Measurements from ENCODE around the gene VPS8.

VPS8 gene

DNA sequence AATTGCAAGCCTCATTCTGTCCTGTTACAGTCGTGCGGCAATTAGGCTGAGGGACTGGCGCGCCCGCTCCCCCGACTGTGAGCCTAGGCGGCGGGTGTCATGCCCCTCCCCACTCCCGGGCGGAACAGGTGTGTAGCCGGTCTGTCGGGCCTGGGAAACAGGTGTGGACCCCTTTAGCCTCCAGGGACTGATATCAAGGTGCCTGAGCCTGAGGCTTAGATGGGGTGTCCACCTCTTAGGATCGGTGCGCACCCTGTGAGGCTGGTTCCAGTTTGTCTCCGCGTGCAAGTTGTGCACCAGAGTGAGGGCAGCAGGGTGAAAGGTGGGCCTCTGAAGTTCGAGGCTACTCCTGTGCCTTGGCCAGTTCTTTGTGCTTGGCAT is 686 bp downstream of the VPS8 start:
- DNase-seq = no peak

GRCh38 chr3:184813357-184813756 is 1.4 kb downstream of the VPS8 start:
- no peak for DNase-seq

DNA sequence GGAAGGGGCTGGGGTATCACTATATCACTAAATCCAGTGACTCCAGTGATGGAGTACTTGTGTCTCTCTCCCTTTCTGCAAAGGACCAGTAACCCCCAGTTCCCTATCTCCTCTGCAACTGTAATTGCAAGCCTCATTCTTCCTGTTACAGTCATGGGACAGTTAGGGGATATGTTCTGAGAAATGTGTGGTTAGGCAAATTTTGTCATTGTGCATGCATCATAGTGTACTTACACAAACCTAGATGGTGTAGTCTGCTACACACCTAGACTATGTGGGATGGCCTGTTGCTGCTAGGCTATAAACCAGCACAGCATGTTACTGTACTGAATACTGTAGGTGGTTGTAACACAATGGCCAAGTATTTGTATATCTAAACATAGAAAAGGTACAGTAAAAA is 2.2 kb downstream of the VPS8 start:
- no peak for DNase-seq

DNA sequence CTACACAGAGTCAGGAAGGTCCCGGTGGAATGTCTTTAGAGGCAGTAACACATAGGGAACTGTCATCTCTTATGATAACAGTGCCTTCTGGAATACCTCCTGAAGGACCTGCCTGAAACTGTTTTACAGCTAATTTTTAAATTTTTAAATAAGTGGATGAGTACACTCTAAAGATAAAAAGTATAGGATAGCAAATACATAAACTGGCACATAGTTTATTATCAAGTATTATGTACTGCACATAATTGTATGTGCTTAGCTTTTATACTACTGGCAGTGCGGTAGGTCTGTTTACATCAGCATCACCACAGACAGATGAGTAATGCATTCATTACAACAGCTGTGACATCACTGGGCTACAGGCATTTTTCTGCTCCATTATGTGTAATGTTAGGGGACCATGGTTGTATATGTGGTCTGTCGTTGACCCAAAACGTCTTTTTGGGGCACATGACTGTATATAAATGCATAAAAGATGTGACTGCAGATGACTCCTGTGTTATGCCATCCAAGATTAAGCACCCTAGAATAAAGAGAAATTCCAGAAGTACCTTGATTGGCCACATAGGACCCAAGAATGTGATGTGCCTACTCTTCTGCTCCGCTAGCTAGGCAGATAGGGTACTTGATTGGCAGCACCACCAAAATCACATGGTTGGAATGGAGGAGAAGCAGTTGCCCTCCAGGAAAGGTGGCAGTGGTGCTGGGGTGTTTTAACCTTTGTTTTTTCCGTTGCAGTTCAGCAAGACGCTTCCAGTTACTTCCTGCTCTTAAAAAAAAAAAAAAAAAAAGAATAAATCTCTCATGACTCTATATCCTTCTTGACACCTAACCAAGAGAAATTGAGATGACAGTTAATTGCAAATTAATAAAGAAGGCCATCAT is 3.3 kb downstream of the VPS8 start:
- DNase-seq = no peak

DNA sequence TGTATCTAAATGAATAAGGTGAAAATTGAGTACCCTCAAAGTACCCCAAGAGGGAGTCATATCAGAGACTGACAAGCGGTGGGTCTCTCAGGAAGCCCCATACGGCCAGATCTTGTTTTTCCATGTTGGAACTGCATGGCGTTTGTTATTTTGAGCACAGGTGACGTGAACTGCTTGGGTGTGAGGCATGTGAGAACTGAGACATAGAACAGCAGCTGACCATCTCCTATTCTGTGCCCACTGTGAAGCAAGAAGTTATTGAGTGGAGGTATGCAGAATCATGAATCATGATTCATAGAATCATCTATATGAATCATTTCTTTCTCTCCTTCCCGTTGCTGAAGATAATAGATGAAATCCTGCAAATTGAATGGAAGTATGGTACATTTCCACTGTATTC is 4.6 kb downstream of the VPS8 start:
- no peak for DNase-seq

DNA sequence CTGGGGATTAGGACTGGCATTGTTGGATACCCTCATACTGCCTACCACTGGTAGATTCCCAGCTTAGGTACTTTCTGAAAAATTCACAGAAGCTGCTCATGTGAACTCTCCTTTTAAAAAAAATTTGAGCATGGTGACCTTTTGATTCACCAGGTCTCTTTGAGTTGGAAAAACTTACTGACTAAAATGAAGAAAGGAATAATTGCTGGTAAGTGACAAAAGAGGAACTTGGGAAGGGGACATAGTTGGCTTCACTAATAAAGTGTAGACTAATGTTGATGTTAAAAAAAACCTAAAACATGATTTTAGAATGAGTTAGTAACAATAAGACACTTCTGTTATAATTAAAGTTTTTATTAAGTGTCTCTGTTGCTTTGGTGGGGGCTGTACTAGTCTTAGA is 8.6 kb downstream of the VPS8 start:
- no peak for DNase-seq

DNA sequence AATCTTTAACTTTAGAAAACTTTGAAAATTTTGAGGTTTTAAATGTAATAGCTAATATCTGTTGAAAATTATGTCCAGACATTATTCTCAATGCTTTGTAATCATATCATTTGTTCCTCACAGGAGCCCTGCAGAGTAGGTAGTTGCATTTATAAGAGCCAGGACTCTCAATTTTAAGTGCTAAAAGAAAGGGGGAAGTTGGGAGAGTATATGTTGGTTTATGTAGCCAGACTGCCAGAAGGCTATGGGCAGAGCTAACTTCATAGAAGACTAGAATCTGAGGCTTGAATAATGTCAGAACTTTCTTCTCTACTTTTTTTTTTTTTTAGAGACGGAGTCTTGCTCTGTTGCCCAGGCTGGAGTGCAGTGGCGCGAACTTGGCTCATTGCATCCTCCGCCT is 9.1 kb downstream of the VPS8 start:
- DNase-seq = no peak

GRCh38 chr3:184822081-184822480 is 10.1 kb downstream of the VPS8 start:
- DNase-seq = no peak

DNA sequence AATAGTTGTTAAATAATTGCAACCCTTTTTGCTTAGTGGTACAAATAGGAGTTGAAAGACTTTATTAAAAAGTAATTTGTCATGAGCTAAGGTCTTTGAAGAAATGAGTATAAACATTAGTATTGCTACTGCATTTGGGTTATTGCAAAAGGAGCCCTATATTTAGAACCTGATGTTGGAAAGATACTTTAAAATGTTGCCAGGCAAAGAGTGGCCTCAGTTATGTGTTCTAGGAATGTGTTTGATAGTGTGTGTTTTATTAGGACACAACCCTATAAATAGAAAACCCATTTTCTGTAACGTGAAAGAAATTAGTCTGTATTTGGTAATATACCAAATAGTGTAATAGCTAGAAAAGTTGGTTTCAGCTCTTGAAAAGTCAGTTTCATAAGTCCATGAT is 10.7 kb downstream of the VPS8 start:
- DNase-seq = no peak

DNA sequence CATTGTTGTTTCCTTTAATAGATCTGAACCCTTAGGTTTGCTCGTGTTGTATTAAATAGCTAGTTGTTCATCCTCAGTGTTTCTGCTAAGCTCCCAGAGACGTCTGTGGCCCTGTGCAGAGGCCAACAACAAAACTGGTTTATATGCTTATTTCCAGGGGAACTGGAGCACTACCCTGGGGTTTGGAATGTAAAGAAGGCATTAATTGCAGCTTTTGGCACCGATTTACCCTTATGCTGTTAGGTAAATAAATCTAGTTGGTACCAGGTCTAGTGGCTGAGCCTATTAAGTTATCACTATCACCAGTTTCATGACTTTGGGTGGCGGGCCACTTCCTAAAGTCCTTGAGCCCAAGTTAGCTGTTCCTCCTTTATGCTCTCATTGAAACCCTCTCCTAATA is 12.0 kb downstream of the VPS8 start:
- no peak for DNase-seq

GRCh38 chr3:184825121-184825820 is 13.3 kb downstream of the VPS8 start:
- DNase-seq = no peak

- no peak for DNase-seq
Observed at GRCh38 chr3:184827572-184827971, 15.6 kb downstream of the VPS8 start.

- no peak for DNase-seq
Observed at GRCh38 chr3:184832044-184832443, 20.1 kb downstream of the VPS8 start.

DNA sequence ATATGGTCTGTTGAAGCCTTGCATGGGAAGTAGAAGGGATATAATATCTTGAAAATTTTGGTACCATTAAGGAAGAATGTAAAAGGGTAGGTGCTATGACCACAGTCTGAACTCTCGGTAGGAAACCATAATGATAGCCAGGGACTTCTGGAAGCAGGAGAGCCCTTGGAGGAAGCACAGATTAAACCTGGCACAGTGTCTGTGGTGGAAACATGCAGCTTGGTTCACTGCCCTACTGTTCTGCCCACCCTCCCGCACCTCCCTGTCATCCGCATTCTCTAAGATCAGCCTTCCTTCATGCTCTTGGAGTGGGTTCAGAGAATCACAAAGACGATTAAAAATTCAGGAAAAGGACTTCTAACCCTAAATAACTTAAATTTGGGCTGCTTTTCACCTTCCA is 20.9 kb downstream of the VPS8 start:
- DNase-seq = no peak

DNA sequence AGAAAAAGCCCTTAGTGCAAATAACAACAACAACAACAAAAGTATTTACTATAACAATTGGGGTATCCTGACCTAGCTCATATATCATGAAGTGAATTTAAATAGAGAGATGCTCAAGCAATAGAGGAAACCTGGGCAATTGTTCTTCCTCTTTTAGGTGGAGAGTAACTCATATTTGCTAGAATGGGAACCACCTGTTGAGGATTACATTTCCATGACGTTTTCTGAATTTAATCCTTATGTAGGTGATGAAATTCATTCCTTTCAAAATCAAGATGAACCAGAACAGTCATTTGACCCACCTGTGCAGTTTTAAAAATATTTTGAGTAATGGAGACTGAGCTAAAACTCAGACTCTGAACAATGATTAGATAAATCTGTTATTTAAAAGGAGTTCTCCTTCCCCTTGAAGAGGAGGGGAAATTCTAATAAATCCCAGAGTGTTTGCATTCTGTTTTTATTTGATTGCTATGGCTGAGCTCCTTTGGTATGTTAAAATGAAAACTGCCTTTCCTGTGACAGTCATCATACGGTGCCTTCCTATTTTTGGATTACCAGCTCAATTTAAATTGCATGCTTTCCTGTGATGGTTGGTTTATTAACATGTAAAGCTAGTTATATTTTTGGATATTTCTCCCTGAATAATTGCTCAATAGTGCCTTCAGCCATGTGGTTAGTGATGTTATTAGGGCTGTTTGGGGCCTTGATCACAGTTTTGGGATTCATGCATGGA is 24.3 kb downstream of the VPS8 start:
- DNase-seq = no peak

DNA sequence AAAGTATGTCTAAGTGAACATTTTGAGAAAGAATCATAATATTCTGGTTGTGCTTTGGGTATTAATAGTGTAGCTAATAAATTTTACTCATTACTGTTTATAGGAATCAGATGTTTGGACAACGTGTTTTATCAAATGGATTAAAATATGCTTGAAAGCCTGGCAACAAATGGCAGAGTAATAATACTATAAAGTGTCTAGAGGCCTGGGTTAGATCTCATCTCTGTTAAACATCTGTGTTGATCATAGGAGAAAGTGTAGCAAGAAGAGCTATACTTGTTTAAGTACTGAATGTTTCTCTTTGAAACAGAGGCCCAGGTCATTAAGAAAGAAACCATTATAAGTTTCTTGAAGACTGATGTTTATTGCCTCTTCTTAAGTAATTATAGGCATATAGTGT is 30.5 kb downstream of the VPS8 start:
- DNase-seq = no peak

DNA sequence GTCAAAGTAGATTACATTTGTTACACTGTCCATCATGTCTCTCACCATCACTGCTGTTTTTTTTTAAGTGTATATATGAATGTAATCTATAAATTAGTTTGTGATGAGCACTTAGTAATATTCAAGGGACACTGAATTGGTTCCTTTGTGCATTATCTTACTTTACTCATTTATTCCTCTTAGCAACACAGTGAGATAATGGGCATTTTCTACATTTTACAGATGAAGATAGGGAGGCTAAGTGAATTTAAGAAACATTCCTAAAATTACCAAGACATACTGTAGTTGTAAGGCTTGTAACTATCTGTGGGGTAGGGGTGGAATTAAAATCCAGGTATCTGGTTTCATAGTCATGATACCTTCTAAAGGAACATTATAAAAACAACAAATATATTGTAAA is 33.9 kb downstream of the VPS8 start:
- DNase-seq = no peak

DNA sequence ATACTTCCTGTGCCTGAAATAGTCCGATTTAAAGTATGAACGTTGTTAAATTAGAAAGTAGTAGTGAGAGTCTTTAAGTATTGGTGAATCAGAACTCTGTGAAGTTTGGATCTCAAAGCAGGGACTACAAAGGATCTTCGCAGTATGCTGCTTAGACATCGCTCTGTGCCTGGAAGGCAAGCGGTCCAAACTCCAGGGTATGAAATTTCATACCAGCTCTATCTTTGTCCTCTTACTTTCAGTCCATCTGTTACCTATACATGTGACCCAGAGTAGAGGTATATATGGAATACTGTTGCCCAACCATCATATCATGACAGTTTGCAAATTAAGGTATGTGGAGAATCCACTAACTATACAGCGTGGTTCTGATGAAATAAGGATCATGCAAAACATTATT is 34.5 kb downstream of the VPS8 start:
- no peak for DNase-seq

DNA sequence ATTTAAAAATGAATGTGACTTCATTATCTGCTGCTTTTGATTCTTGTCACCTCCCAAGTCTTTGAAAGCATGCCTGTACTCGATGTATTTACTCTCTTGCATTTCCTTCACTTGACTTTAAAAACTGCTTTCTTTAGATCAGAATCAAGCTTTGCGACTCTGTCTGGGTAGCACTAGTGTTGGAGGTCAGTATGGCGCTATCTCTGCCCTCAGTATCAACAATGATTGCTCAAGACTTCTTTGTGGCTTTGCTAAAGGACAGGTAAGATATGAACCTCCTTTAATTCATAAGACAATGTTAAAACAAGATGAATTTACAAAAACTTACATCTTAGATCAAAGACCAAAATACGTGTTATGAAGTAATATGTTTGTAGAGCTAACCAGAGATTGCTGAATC is 37.0 kb downstream of the VPS8 start:
- no peak for DNase-seq

DNA sequence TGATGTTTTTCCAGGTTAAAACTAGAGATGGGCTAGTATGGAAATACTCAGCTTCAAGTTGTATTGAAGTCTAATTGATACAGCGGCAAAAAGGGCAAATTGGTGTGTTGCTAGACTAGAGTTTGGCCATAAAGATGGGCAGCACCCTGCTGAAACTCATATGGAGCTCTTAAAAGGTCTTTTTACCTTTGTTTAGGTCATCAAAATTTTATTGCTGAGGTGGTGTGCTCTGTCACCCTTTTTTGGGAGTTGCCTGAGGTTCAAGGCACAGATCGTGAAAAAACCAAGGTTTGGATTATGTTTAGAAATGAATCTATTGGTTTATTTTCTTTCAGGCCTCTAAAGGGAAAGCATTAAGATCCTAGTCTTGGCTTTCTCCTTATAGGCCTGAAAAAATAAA is 38.2 kb downstream of the VPS8 start:
- no peak for DNase-seq

GRCh38 chr3:184857099-184857498 is 45.1 kb downstream of the VPS8 start:
- DNase-seq = no peak

- no peak for DNase-seq
Observed at GRCh38 chr3:184864000-184864399, 52.0 kb downstream of the VPS8 start.

- DNase-seq = no peak
Observed at GRCh38 chr3:184868477-184868876, 56.5 kb downstream of the VPS8 start.

DNA sequence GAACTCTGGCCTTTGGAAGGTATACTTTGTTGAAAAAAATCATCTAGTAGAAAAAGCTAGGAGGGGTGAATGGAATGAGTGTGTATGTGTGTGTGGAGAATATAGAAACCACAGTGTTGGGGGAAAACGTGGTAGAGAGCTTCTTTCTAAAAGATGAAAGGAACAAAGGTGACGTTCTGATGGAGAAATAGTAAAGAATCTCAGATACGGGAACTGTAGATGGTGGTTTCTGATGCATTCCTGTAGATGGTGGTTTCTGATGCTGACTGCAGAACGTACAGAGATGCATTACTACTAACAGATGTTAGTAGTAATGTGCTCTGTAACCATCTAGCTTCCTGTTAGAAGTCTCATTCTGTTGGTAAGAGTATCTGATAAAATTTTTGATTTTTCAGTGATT is 60.2 kb downstream of the VPS8 start:
- no peak for DNase-seq
